Activated CD8-positive, alpha-beta memory T cell treated with anti-CD3 and anti-CD28 coated beads for 48 hours (primary cell): ENCODE measurements around the gene UCK1.

Experiments
- DNase-seq, 3 experiments: peaks; one replicate each; pipeline ENCODE4 v3.0.0-alpha.2; 2020; ENCODE audit warnings: low read depth in 2 of 3, low spot score in 2 of 3

Gene UCK1

DNA sequence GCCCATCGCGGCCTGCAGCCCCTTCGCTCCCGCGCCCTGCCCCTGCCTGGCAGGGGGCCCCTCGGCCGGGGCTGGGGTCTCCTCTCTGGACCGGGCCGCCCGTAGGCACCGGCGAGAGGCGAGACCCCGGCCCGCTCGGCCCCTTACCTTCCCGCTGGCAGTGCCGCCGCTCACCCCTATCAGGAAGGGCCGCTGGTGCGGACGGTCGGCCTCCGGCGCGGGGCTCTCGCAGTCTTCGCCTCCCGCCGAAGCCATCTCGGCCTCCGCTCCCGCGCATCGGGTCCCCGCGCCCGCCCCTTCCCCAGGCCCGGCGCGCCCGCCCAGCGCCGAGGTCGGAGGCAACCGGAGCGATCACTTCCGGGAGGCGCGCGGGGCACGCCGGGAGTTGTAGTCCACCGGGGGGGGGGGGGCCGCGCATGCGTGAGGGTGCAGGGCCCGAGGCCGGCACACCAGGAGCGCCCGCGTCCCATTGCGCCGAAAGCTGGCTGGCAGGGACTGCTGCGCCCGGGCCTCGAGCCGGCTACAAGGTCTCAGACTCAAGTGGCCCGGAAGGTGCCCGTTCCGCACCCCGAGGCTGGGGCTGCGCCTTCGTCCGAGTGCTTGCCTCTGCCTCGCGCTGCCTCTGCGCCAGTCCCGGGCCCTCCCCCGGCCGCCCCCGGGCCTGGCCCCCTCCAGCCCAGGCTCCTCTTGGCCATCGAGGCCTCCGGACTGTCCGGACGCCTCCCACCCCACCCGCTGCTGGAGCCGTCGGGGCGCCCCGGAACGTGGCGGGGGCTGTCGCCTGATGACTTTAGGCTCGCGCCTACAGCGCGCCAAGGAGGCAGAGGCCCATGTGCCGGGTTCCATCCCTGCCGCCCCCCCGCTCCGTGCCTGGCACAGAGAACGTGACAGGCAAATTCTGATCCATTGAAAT is at the start of gene UCK1:
TSS of gene UCK1 (minus strand) at position 344 of the 913 bp plus-strand sequence. CDS start at position 255, 89 bp downstream.
- DNase-seq, result peak; percentile 35 to 52 (median 48)

DNA sequence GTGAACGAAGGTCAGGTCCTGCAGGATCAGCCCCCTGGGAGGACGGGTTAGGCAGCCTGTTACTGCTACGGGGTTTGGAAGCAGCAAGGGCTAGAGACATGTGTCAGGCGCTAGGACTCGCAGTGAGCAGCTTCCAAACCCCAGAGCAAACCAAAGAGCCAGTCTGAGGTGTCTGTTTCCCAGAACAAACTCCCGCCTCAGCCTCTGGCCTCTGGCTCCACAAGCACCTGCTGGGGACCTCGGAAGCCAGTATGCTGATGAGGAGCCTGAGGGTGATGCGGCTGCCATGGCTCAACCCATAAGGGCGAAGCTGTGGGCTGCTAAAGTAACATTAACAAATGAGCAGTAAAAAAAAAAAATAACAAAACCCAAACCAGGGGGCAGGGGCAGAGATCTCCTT is 49.3 kb upstream of the UCK1 start:
- no peak for DNase-seq

GRCh38 chr9:131579789-131580211 is 48.7 kb upstream of the UCK1 start:
- no peak for DNase-seq

DNA sequence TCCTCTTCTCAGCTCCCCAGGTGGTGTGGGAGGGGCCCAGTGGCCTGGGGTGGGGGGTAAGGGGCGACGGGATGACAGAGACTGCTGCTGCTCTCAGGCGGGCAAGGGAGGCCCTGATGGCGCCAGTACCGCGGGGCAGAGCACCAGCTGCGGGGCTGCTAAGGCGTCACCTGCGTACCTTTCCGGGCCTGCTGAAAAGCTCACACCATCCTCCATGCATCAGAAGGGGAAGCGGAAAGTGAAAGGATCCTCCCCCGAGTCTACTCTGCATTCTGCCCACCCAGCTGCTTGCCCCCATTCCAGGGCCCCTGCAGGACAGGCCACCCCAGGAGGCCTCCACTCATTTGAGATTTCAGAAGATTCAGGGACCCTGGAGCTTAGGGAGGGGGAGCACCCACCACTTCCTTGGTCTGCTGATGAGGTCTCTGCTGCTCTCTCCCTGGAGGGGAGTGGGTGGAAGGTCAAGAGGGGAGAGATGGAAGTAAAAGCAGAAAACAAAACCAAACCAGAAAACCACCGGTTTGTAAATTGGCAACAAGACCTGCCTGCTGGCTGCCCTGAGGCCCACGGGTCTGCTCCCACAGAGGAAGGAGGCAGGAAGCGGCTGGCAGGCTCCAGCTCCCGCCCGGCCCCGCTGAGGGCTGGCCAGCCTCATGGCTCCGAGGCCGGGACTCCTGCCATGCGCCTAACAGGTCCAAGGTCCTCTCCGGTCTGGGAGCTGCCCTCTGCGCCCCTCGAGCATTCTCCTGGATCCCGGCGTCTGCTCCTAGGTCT is 47.9 kb upstream of the UCK1 start:
- no peak for DNase-seq

GRCh38 chr9:131578021-131578420 is 47.0 kb upstream of the UCK1 start:
- no peak for DNase-seq

DNA sequence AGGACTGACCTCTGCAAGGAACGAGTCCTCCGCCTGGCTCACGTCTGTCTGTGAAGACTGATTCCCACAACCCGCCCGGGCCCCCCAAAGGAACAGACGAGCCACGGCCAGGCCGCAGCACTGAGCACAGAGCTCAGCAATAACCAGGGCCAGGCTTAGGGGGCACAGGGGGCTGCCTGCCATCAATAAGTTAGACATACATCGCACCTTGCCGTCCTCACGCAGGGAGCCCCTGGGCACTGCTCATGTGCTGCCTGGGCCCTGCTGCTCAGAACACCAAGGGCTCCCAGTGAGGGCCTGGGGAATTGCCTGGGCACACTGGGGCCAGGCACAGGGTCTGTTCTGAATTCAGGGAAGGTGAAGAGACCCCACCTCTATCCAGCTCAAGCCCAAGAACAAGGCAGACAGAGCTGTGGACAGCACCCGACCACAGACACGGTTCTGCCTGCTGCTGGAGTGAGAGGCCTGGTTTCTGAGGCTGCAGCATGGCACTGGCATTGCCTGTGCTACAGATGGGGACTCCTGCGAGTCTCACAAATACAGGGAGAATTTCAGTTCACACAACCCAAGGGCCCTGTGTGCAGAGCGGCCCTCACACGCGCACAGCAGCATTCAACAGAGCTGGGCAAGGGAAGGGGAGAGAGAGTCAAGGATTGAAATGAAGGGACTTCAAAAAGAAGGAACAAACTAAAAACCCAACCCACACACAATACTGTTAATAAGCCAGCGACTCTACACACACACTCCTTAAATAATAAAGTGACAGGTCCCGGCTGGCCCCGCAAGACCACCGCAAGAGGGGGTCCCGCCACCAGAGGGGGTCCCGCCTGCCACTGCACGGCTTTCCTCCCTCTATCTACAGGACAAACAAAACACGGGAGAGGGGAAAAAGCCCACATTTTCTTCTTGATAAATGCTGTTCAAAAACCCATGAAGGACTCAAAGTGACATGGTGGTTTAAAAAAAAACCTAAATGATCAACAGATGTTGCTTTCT is 46.2 kb upstream of the UCK1 start:
- DNase-seq, result no peak

DNA sequence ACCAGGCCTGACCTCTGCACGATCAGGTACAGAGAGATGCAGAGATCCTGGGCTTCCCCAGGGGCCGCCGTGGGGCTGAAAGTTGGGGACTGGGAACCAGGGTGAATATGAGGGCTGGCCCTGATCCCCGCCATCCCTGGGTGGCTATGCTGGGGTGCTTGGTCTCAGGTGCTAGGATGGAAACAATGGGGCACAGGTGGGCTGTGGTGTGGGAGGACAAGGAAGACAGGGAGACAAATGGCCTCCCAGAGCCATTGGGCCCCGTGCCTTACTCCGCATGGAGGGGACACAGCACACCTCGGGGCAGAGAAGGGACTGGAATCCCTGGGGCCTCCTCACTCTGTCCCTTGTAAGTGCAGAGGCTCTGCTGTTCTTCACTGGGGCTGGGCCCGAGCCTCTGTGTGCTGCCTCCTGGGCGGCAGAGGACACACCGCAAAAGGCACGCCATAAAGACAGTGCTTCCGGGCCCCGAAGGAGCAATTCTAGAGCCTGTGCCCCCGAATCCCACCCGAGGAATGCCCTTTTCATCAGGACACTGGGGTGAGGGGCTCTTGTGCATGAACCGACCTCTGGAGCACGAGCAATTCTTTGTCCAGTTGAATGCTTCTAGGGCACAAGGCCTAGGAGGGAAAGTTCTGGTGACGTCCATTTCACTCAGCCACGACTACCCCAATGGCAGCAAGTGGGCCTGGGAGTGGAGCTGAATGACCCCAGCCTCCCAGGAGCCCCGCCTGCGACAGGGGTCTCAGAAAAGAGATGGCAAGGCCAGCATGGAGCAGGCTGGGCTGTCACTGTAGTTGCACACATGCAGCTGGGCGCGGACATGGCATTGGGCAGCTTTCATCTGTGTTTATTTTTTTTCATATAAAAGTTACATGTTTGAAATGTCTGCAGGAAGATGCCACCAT is 45.1 kb upstream of the UCK1 start:
- DNase-seq, result no peak

- DNase-seq, result no peak
Observed at GRCh38 chr9:131574730-131575640, 43.9 kb upstream of the UCK1 start.

- no peak for DNase-seq
Observed at GRCh38 chr9:131567910-131568309, 36.8 kb upstream of the UCK1 start.

DNA sequence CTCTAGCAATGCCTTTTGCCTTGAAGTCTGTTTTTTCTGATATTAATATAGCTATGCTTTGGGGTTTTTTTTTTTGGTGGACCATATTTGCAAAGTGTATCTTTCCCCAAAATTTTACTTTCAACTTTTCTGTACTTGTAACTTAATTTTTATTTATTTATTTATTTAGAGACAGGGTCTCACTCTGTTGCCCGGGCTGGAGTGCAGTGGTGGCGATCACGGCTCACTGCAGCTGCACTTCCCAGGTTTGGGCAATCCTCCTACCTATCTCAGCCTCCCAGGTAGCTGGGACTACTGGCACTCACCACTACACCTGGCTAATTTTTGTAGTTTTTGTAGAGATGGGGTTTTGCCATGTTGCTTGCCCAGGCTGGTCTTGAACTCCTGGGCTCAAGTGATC is 35.1 kb upstream of the UCK1 start:
- DNase-seq, result no peak

- no peak for DNase-seq
Observed at GRCh38 chr9:131565369-131565768, 34.3 kb upstream of the UCK1 start.

DNA sequence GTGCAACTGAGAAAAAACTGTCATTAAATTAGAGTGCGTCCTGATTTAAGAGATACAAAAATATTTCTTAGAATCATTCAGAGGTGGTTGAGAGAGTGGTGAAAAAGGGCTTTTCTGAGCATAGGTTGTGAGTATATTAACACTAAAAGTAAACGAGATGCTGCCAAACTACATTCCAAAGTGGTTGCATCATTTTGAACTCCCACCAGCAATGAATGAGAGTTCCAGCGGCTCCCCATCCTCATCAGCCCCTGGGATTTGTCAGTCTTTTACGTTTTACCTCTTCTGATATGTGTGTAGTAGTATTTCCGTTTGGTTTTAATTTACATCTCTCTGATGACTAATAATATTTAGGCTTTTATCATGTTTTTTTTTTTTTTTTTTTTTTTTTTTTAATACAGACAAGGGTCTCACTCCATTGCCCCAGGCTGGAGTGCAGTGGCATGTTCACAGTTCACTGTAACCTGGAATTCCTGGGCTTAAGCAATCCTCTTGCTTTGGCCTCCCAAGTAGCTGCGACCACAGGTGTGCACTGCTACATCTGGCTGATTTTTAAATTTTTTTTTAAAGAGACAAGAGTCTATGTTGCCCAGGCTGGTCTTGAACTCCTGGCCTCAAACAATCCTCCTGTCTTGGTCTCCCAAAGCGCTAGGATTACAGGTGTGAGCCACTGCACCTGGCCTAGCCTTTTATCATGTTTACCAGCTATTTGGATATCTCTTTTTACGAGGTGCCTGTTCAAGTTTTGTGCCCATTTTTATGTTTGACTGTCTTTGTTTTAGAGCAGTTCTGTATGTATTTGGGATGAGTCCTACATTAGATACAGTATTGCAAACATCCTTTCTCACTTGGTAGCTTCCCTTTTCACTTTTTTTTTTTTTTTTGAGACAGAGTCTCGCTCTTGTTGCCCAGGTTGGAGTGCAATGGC is 31.2 kb upstream of the UCK1 start:
- DNase-seq, result no peak

GRCh38 chr9:131559421-131560000 is 28.4 kb upstream of the UCK1 start:
- no peak for DNase-seq

GRCh38 chr9:131557855-131558548 is 26.9 kb upstream of the UCK1 start:
- DNase-seq, result no peak

- no peak for DNase-seq
Observed at GRCh38 chr9:131555841-131556673, 25.0 kb upstream of the UCK1 start.

DNA sequence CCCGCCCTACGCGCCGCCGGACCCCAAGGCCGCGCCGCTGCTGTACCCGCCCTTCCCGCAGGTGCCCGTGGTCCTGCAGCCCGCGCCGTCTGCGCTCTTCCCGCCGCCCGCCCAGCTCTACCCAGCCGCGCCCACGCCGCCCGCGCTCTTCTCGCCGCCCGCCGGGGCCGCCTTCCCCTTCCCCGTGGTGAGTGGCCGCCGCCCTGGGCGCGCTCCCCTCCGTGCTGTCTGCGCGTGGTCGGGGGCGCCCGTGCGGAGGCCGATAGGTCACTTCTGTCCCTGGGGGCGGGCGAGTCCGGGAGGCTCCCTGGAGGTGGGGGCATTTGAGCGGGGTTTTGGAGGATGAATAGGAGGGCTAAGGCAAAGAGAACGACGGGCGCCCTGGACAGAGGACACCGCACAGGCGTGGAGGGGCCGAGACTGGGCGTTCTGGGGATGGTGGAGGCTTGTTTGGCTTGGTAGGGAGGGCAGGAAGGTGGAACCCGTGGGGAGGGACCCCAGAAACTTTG is 23.8 kb upstream of the UCK1 start:
- no peak for DNase-seq
